Panc1 (cell line): Measurements from ENCODE around the gene FSIP1.

ENCODE experiments used
- CTCF ChIP-seq: fragments of 450-650 bp; IDR thresholded peaks from 2 replicates; pipeline ENCODE4 v1.5.1; 2017; ENCODE audit warnings: mild to moderate bottlenecking
- POLR2AphosphoS5 ChIP-seq: IDR thresholded peaks from 2 replicates; pipeline ENCODE4 v1.6.1; 2012; ENCODE audit warnings: mild to moderate bottlenecking, low read depth, low read length, moderate library complexity
- REST ChIP-seq, 2 experiments: IDR thresholded peaks; 2 replicates each; pipeline ENCODE4 v1.6.1; 2011 to 2012; ENCODE audit warnings: low read depth in 2 of 2, control low read depth in 1 of 2, low read length in 1 of 2, mild to moderate bottlenecking in 1 of 2, moderate library complexity in 1 of 2; ENCODE audit not compliant: insufficient read depth in 1 of 2

DNA sequence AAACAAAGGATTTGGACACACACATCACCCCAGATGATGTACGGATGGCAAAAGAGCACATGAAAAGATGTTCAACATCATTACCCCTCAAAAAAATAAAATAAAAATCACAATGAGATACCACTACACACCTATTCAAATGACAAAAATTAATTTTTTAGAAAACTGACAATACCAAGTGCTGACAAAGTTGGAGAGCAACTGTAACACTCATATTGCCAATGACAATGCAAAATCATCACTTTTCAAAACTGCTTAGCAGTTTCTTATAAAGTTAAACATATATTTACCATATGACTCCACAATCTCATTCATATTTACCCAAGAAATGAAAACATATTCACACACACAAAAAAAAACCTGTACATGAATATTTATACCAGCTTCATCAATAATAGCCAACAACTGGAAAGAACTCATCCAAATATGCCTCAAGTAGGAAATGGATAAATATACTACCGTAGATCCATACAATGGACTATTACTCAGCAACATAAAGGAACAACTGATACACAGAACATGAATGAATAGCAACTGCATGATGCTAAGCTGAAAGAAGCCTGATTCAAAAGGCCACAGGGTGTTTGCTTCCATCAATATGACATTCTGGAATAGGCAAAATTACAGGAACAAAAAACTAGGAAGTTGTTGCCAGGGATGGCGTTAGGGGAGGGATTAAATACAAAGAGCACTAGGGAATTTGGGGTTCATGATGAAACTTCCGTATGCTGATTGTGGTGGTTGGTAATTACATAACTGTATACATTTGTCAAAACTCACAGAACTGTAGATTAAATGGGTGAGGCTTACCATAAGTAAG, 1.3 kb downstream of the FSIP1 start:
- TF ChIP-seq CTCF (no peak), REST (IDR thresholded peaks at IDR 0.05; ENCODE audit: insufficient read depth in 1 of 2, low read depth in 2 of 2, low read length in 1 of 2) (no peak), POLR2AphosphoS5 (no peak)
